Measurements from ENCODE around the gene CUL9.

CUL9 gene

GRCh38 chr6:43196337-43196736, 14.3 kb downstream of the CUL9 start:
- no peak for DNase-seq (ENCODE audit: low read depth)
- H3K4me3 ChIP-seq (ENCODE audit: control insufficient read depth, low read depth, low read length) = no peak overlapping the region
- no peak for TF ChIP-seq CTCF (IDR thresholded peaks at IDR 0.05; ENCODE audit: control insufficient read depth, insufficient read depth, low read depth, low read length, missing control alignments)

- no peak for TF ChIP-seq CTCF (IDR thresholded peaks at IDR 0.05; ENCODE audit: control insufficient read depth, insufficient read depth, low read depth, low read length, missing control alignments)
- H3K4me3 ChIP-seq (ENCODE audit: control insufficient read depth, low read depth, low read length) = no peak overlapping the region
- DNase-seq (ENCODE audit: low read depth) = no peak
Measured at GRCh38 chr6:43199912-43200311, 17.9 kb downstream of the CUL9 start.

GRCh38 chr6:43200541-43200940, 18.5 kb downstream of the CUL9 start:
- DNase-seq (ENCODE audit: low read depth) = no peak
- TF ChIP-seq CTCF (IDR thresholded peaks at IDR 0.05; ENCODE audit: control insufficient read depth, insufficient read depth, low read depth, low read length, missing control alignments) = no peak
- H3K4me3 ChIP-seq (ENCODE audit: control insufficient read depth, low read depth, low read length) = no peak overlapping the region

- no peak overlapping the region for H3K4me3 ChIP-seq (ENCODE audit: control insufficient read depth, low read depth, low read length)
- no peak for TF ChIP-seq CTCF (IDR thresholded peaks at IDR 0.05; ENCODE audit: control insufficient read depth, insufficient read depth, low read depth, low read length, missing control alignments)
- DNase-seq (ENCODE audit: low read depth) = no peak
Measured at GRCh38 chr6:43202451-43202850, 20.5 kb downstream of the CUL9 start.

GRCh38 chr6:43203029-43203717, 21.2 kb downstream of the CUL9 start:
- no peak for DNase-seq (ENCODE audit: low read depth)
- H3K4me3 ChIP-seq (ENCODE audit: control insufficient read depth, low read depth, low read length) = no peak overlapping the region
- TF ChIP-seq CTCF (IDR thresholded peaks at IDR 0.05; ENCODE audit: control insufficient read depth, insufficient read depth, low read depth, low read length, missing control alignments) = no peak

- no peak overlapping the region for H3K4me3 ChIP-seq (ENCODE audit: control insufficient read depth, low read depth, low read length)
- TF ChIP-seq CTCF (IDR thresholded peaks at IDR 0.05; ENCODE audit: control insufficient read depth, insufficient read depth, low read depth, low read length, missing control alignments) = no peak
Measured at GRCh38 chr6:43203718-43204095, 21.7 kb downstream of the CUL9 start.

More at GRCh38 chr6:43203718-43204095, 21.7 kb downstream of the CUL9 start:
- DNase-seq (ENCODE audit: low read depth) = no peak
